ENCODE results near the gene SMR3B. TPM values are rescaled to one million over a fixed set of nuclear protein-coding genes. Genes with fewer than 3 reads are reported as not detected.

SMR3B gene
- not detected in 2 replicates for total RNA-seq (2022)
- Bru-seq, nascent RNA = percentile 3 among the genes with signal in this experiment
- BruChase-seq, experiment 1, labeled RNA remaining after a 6-hour chase = percentile 5 among the genes with signal in this experiment
- not detected for BruChase-seq, experiment 2, labeled RNA remaining after a 2-hour chase
- long read RNA-seq = 0 reads

- Mint-ChIP-seq H3K27me3 (ENCODE audit: insufficient read depth, unreplicated experiment) (no peaks in the 10 kb centered on the region), H3K36me3 (ENCODE audit: insufficient read depth, unreplicated experiment) (peaks cover 5% of the 10 kb centered on the region), H3K9me3 (ENCODE audit: unreplicated experiment) (no peaks in the 10 kb centered on the region), H3K27ac (ENCODE audit: low read depth, unreplicated experiment) (no peak within 1 kb of the TSS), H3K4me1 (ENCODE audit: insufficient read depth, unreplicated experiment) (no peaks in the 10 kb centered on the region), H3K4me3 (ENCODE audit: unreplicated experiment) (no peak within 1 kb of the TSS)
- POLR2A ChIA-PET = interaction anchor here (0.7 kb wide), 1 partner anchor 54 kb away, joined by 3 read pairs; no protein-coding TSS in a partner anchor
- intact Hi-C loops (cut with micrococcal nuclease) = no loop called here
- CTCF ChIA-PET = no interaction called here
- DNase-seq (ENCODE audit: unreplicated experiment) = no peak
- no TSS peak for BruUV-seq (replicated peaks)
- TF ChIP-seq CTCF (IDR thresholded peaks at IDR 0.05; ENCODE audit: unreplicated experiment) = no peak
Measured at GRCh38 chr4:70382691-70383181, at the start of gene SMR3B. Gene SMR3B, plus strand, starts transcription at chr4:70383131. Its CDS starts 1,380 bp downstream, at chr4:70384511.

GRCh38 chr4:70334681-70335080, 48.2 kb upstream of the SMR3B start, which contains the start of gene CABS1:
Gene CABS1, plus strand, starts transcription at chr4:70334981. Its CDS starts 59 bp downstream, at chr4:70335040.
- Mint-ChIP-seq H3K27ac (ENCODE audit: low read depth, unreplicated experiment) (no peak within 1 kb of the TSS), H3K27me3 (ENCODE audit: insufficient read depth, unreplicated experiment) (peaks cover 28% of the 10 kb centered on the region), H3K4me1 (ENCODE audit: insufficient read depth, unreplicated experiment) (no peaks in the 10 kb centered on the region), H3K36me3 (ENCODE audit: insufficient read depth, unreplicated experiment) (no peaks in the 10 kb centered on the region), H3K9me3 (ENCODE audit: unreplicated experiment) (no peaks in the 10 kb centered on the region), H3K4me3 (ENCODE audit: unreplicated experiment) (no peak within 1 kb of the TSS)
- intact Hi-C loops (cut with micrococcal nuclease) = no loop called here
- ChIA-PET POLR2A (no interaction called here), CTCF (interaction anchor here (0.5 to 0.6 kb wide), 2 partner anchors 22 to 160 kb away, joined by 3 read pairs; no protein-coding TSS in a partner anchor)
- TF ChIP-seq CTCF (IDR thresholded peaks at IDR 0.05; ENCODE audit: unreplicated experiment) = no peak
- no TSS peak for BruUV-seq (replicated peaks)
- no peak for DNase-seq (ENCODE audit: unreplicated experiment)

GRCh38 chr4:70336043-70336442, 46.9 kb upstream of the SMR3B start:
- peaks cover 30% of the 10 kb centered on the region for H3K27me3 Mint-ChIP-seq (ENCODE audit: insufficient read depth, unreplicated experiment)
- H3K4me1 Mint-ChIP-seq (ENCODE audit: insufficient read depth, unreplicated experiment) = no peaks in the 10 kb centered on the region
- H3K36me3 Mint-ChIP-seq (ENCODE audit: insufficient read depth, unreplicated experiment) = no peaks in the 10 kb centered on the region
- H3K27ac Mint-ChIP-seq (ENCODE audit: low read depth, unreplicated experiment) = no peak overlapping the region
- no peak overlapping the region for H3K4me3 Mint-ChIP-seq (ENCODE audit: unreplicated experiment)
- CTCF ChIA-PET = no interaction called here
- no peak for DNase-seq (ENCODE audit: unreplicated experiment)
- H3K9me3 Mint-ChIP-seq (ENCODE audit: unreplicated experiment) = no peaks in the 10 kb centered on the region
- BruUV-seq (replicated peaks) = no TSS peak
- POLR2A ChIA-PET = no interaction called here
- no peak for TF ChIP-seq CTCF (IDR thresholded peaks at IDR 0.05; ENCODE audit: unreplicated experiment)
- intact Hi-C loops (cut with micrococcal nuclease) = no loop called here

- CTCF ChIA-PET = interaction anchor here (0.6 kb wide), 1 partner anchor 222 kb away, joined by 3 read pairs; no protein-coding TSS in a partner anchor
- Mint-ChIP-seq H3K4me1 (ENCODE audit: insufficient read depth, unreplicated experiment) (no peaks in the 10 kb centered on the region), H3K27me3 (ENCODE audit: insufficient read depth, unreplicated experiment) (peaks cover 43% of the 10 kb centered on the region), H3K4me3 (ENCODE audit: unreplicated experiment) (no peak overlapping the region), H3K27ac (ENCODE audit: low read depth, unreplicated experiment) (no peak overlapping the region), H3K36me3 (ENCODE audit: insufficient read depth, unreplicated experiment) (no peaks in the 10 kb centered on the region), H3K9me3 (ENCODE audit: unreplicated experiment) (no peaks in the 10 kb centered on the region)
- BruUV-seq (replicated peaks) = no TSS peak
- POLR2A ChIA-PET = no interaction called here
- no peak for DNase-seq (ENCODE audit: unreplicated experiment)
- intact Hi-C loops (cut with micrococcal nuclease) = no loop called here
- TF ChIP-seq CTCF (IDR thresholded peaks at IDR 0.05; ENCODE audit: unreplicated experiment) = no peak
Measured at GRCh38 chr4:70337886-70338420, 45.0 kb upstream of the SMR3B start.
